Esophagus muscularis mucosa (tissue), 4 donors: ENCODE results near the gene CASP14.

Source experiments
- EP300 ChIP-seq: sonication (generic); formaldehyde crosslinking; IDR thresholded peaks from one replicate; pipeline ENCODE4 v1.6.1; 2017; ENCODE audit warnings: antibody characterized with exemption
- POLR2A ChIP-seq: fragments of 450-650 bp; IDR thresholded peaks from one replicate; pipeline ENCODE4 v1.6.1; 2017; ENCODE audit warnings: antibody characterized with exemption, moderate library complexity, mild to moderate bottlenecking, low read depth
- POLR2AphosphoS5 ChIP-seq, 2 donors: sonication (generic); formaldehyde crosslinking; IDR thresholded peaks; one replicate each; pipeline ENCODE4 v1.6.1; 2017; ENCODE audit warnings: antibody characterized with exemption in 2 of 2
- TF ChIP-seq, protein P1 (sequence below), 3 experiments: fragments of 200-600 bp in 2 of 3; fragments of 450-650 bp in 1 of 3; sonication (generic) in 2 of 3; IDR thresholded peaks; one replicate each; pipeline ENCODE4 v1.5.1; 2017 to 2019; ENCODE audit warnings: antibody characterized with exemption in 3 of 3, mild to moderate bottlenecking in 2 of 3, moderate library complexity in 1 of 3

DNA sequence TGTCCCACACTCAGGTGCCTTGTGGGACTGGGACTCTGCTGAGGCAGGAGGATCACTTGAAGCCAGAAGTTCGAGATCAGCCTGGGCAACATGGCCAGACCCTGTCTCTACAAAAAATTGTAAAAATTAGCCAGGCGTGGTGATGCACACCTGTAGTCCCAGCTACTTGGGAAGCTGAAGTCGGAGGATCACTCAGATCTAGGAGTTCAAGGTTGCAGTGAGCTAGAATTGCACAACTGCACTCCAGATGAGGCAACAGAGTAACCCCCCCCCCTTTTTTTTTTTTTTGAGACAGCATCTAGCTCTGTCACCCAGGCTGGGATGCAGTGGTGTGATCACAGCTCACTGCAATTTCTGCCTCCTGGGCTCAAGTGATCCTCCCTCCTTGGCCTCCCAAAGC, 46.9 kb downstream of the CASP14 start:
- TF ChIP-seq, protein P1, sequence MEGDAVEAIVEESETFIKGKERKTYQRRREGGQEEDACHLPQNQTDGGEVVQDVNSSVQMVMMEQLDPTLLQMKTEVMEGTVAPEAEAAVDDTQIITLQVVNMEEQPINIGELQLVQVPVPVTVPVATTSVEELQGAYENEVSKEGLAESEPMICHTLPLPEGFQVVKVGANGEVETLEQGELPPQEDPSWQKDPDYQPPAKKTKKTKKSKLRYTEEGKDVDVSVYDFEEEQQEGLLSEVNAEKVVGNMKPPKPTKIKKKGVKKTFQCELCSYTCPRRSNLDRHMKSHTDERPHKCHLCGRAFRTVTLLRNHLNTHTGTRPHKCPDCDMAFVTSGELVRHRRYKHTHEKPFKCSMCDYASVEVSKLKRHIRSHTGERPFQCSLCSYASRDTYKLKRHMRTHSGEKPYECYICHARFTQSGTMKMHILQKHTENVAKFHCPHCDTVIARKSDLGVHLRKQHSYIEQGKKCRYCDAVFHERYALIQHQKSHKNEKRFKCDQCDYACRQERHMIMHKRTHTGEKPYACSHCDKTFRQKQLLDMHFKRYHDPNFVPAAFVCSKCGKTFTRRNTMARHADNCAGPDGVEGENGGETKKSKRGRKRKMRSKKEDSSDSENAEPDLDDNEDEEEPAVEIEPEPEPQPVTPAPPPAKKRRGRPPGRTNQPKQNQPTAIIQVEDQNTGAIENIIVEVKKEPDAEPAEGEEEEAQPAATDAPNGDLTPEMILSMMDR (IDR thresholded peaks at IDR 0.05) = no peak
- TF ChIP-seq POLR2AphosphoS5 (IDR thresholded peaks at IDR 0.05) (no peak), EP300 (no peak), POLR2A (no peak)
